Effector memory CD4-positive, alpha-beta T cell (primary cell): ENCODE measurements around the gene PTPA.
A peak's percentile ranks its signal among the peaks of the same experiment; 100 is the strongest.
"Not testable (repeated sequence)": the region's sequence is repeated elsewhere in the genome, so short reads cannot be mapped to it uniquely, and the experiment has no call there.

ENCODE experiments used
- DNase-seq, 3 donors: peaks; one replicate each; pipeline ENCODE4 v3.0.0-alpha.2; 2020
- H3K27ac ChIP-seq: 2 replicates; pipeline ENCODE4 v1.7.0; 2013; ENCODE audit warnings: mild to moderate bottlenecking, low read length, moderate library complexity; ENCODE audit not compliant: insufficient read depth, poor library complexity, severe bottlenecking
- H3K27me3 ChIP-seq: replicated peaks from 2 replicates; pipeline ENCODE4 v1.7.0; 2013; ENCODE audit warnings: mild to moderate bottlenecking, low read length; ENCODE audit not compliant: insufficient read depth, control insufficient read depth, poor library complexity, severe bottlenecking
- H3K36me3 ChIP-seq: 2 replicates; pipeline ENCODE4 v1.7.0; 2013; ENCODE audit warnings: mild to moderate bottlenecking, low read length, moderate library complexity; ENCODE audit not compliant: control insufficient read depth, insufficient read depth
- H3K4me1 ChIP-seq: 2 replicates; pipeline ENCODE4 v1.7.0; 2013; ENCODE audit warnings: low read length, mild to moderate bottlenecking; ENCODE audit not compliant: control insufficient read depth, insufficient read depth, poor library complexity, severe bottlenecking
- H3K4me3 ChIP-seq: 2 replicates; pipeline ENCODE4 v1.7.0; 2013; ENCODE audit warnings: low read length, low read depth, mild to moderate bottlenecking; ENCODE audit not compliant: insufficient read depth, poor library complexity, severe bottlenecking
- H3K9me3 ChIP-seq: 2 replicates; pipeline ENCODE4 v1.7.0; 2013; ENCODE audit warnings: mild to moderate bottlenecking, low read length, moderate library complexity; ENCODE audit not compliant: control insufficient read depth

PTPA gene

DNA sequence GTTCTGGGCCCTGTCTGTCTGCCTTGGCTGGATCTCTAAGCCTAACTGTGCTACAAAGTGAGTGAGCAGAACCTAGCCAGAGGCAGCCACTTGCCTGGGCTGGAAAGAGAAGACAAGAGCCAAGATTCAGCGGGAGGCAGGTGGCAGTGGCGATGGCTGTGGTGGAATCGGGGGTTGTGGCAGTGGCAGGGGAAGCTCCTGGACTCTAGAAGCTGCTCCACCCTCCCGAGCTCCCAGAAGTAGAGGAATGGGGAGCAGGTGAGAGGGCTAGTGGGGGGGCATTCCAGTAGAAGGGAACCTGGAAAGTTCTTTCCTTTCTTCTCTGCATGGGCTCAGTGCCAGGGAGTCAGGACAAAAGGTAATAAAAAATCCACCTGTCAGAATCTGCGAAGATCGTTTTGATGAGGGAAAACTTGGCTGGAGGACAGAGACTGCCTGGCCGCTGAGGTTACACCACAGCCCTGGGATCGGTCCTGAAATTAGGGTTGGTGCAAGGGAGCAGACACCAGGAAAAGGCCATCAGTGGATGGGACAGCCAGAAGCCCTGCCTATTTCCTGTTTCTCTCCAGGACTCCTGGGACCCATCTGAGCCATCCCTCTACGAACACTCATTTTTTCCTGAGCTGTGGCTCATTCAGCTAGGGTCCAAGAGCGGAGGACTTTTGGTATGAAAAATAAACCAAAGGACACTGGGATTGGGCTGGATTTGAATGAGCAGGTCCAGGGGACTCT is 2.2 kb upstream of the PTPA start:
- Histone ChIP-seq H3K4me1 (peaks cover 17% of the 10 kb centered on the region), H3K9me3 (no peaks in the 10 kb centered on the region), H3K36me3 (no peaks in the 10 kb centered on the region), H3K27ac (no peak overlapping the region), H3K27me3 (no peaks in the 10 kb centered on the region), H3K4me3 (no peak overlapping the region)
- no peak for DNase-seq

- H3K4me3 ChIP-seq: no peak overlapping the region
- H3K9me3 ChIP-seq: no peaks in the 10 kb centered on the region
- H3K36me3 ChIP-seq: no peaks in the 10 kb centered on the region
- H3K27ac ChIP-seq: no peak overlapping the region
- no peak for DNase-seq
- H3K4me1 ChIP-seq: peaks cover 17% of the 10 kb centered on the region
- no peaks in the 10 kb centered on the region for H3K27me3 ChIP-seq
These were observed 1.7 kb upstream of the PTPA start for GRCh38 chr9:129109537-129109903.

DNA sequence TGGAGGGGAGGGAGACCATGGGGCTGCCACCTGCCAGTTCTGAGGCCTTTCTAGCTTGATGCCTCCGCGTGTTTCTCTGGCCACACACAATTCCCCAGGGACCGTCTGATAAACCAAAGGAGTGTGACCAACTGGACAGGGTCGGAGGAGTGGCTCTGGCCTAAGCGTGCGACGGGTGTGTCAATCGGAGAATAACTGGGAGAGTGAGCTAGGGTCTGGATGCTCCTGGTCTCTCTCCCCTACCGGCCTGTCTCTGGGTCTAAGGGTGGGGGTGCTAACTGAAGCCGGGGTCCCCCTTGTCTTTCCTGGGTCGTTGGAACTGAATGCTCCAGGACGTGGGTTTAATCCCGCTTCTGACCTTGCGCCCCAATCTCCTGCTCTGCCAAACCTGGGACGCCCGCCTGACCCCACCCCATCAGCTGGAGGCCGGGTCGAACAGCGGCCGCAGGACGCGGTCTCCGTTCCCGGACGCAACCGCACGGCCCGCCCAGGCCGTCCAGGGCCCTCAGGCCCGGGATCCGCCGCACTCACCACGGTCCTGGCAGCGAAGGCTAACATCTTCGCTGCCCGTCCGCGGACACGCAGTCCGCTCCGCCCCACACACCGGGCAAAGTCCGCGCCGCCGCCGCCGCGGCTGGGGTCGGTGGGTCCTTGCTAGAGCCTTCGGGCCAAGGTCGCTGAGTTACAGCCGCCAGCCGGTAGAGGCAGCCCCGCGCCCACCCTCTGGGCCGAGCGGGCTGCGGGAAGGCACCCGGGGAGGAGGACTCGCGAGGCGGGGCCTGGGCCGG is 1.1 kb upstream of the PTPA start:
- Histone ChIP-seq H3K4me3 (peak overlapping the region; percentile 87), H3K27me3 (no peaks in the 10 kb centered on the region), H3K9me3 (no peaks in the 10 kb centered on the region), H3K27ac (peak overlapping the region; percentile 65), H3K4me1 (peaks cover 17% of the 10 kb centered on the region), H3K36me3 (no peaks in the 10 kb centered on the region)
- no peak for DNase-seq

DNA sequence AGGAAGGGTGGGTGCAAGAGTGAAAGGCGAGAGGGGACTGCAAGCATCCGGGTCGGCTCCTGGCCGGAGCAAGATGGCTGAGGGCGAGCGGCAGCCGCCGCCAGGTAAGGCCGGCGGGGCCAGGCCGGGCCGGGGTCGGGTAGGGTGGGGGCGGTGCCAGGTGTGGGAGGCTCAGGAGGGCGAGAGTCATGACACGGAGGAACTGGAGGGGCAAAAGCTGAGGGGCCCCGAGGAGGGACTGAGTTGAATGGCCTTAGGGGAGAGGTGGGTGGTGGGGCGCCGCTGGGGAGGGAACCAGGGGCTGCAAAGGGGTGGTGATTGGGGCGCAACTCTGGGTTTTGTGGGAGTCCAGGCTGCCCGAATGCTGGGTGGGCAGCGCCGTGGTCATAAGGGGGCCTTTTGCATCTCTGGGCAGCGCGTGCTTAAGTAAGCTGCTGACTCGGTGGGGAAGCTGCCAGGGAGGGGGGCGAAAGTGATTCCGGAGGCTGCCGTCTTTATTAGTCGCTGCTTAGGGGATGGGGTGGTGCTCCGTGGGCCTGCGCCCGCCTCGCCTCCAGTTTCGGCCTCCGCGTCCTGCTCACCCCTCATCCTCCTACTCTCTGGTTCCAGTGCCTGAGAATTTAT is 425 bp downstream of the PTPA start:
- no peak for DNase-seq
- H3K27me3 ChIP-seq: no peaks in the 10 kb centered on the region
- no peaks in the 10 kb centered on the region for H3K36me3 ChIP-seq
- H3K4me3 ChIP-seq: peak overlapping the region; percentile 87
- H3K4me1 ChIP-seq: peaks cover 17% of the 10 kb centered on the region
- H3K27ac ChIP-seq: peak overlapping the region; percentile 76
- no peaks in the 10 kb centered on the region for H3K9me3 ChIP-seq

- H3K27me3 ChIP-seq, DNase-seq, H3K9me3 ChIP-seq, H3K27ac ChIP-seq, H3K36me3 ChIP-seq: not testable (repeated sequence)
- Histone ChIP-seq H3K4me3 (peak overlapping the region; percentile 87), H3K4me1 (peaks cover 17% of the 10 kb centered on the region)
These were observed 1.3 kb downstream of the PTPA start for GRCh38 chr9:129112526-129112925.

DNA sequence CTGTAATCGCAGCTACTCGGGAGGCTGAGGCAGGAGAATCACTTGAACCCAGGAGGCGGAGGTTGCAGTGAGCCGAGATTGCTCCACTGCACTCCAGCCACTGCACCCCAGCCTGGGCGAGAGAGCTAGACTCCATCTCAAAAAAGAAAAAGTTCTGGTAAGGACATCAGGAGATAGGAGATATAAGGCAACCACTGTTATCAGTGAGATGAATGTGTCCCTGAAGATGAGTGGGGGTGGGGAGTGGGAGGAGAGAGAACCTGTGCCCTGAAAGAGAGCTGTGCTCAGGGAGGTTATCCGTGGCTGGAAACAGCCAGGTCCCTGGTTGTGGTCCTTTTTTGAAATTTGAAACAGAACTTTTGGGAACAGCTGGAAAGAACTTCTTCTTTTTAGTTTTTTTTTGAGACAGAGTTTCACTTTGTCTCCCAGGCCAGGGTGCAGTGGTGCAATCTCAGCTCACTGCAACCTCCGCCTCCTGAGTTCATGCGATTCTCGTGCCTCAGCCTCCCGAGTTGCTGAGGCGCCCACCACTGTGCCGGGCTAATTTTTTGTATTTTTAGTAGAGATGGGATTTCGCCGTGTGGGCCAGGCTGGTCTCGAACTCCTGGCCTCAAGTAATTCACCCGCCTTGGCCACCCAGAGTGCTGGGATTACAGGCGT is 2.6 kb downstream of the PTPA start:
- peaks cover 17% of the 10 kb centered on the region for H3K4me1 ChIP-seq
- H3K9me3 ChIP-seq: no peaks in the 10 kb centered on the region
- H3K27ac ChIP-seq: no peak overlapping the region
- H3K36me3 ChIP-seq: no peaks in the 10 kb centered on the region
- no peaks in the 10 kb centered on the region for H3K27me3 ChIP-seq
- no peak for DNase-seq
- no peak overlapping the region for H3K4me3 ChIP-seq

DNA sequence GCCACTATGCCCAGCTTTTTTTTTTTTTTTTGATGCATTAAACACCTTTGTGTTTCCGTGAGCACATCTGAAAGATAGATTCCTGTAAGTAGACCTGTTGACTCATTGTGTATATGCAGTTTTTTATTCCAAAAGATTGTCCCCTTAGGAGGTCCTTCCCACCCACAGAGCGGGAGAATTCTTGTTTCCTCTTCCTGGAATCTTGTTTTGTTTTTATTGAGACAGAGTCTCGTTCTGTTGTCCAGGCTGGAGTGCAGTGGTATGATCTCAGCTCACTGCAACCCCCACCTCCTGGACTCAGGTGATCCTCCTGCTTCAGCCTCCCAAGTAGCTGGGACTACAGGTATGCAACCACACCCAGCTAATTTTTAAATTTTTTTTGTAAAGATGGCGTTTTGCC is 7.6 kb downstream of the PTPA start:
- Histone ChIP-seq H3K4me3 (no peak overlapping the region), H3K36me3 (peaks cover 24% of the 10 kb centered on the region), H3K4me1 (no peaks in the 10 kb centered on the region), H3K27me3 (no peaks in the 10 kb centered on the region), H3K27ac (no peak overlapping the region), H3K9me3 (no peaks in the 10 kb centered on the region)
- DNase-seq: no peak

DNA sequence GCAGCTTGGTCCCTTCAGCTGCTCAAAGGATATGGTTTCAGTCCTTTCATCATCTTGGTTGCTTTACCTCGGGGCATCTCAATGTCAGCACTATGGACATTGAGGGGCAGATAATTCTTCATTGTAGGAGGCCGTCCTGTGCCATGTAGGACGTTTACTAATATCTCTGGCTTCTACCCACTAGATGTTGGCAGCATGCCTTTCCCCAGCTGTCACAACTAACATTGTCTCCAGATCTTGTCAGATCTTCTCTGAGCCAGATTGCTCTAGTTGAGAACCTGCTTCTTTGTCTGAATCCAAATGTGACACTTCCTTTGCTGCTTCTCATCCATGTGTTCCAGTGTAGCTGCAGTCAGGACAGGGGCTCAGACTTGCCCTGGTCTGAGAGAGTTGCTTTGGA is 10.3 kb downstream of the PTPA start:
- Histone ChIP-seq H3K27ac (no peak overlapping the region), H3K36me3 (peaks cover 42% of the 10 kb centered on the region), H3K4me3 (no peak overlapping the region), H3K27me3 (no peaks in the 10 kb centered on the region), H3K9me3 (no peaks in the 10 kb centered on the region), H3K4me1 (no peaks in the 10 kb centered on the region)
- no peak for DNase-seq

DNA sequence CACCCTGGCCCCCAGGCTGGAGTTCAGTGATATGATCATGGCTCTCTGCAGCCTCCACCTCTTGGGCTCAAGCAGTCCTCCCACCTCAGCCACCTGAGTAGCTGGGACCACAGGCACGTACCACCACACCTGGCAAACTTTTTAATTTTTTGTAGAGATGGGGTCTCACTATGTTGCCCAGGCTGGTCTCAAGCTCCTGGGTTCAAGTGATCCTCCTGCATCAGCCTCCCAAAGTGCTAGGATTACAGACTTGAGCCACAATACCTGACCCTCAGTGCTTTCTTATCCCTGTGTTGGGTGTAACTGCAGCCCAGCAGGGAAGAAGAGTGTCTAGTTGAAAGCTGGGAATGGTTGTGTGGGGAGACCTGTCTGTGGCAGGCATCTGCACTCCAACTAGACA is 10.9 kb downstream of the PTPA start:
- Histone ChIP-seq H3K27ac (no peak overlapping the region), H3K36me3 (peaks cover 48% of the 10 kb centered on the region), H3K4me1 (no peaks in the 10 kb centered on the region), H3K4me3 (no peak overlapping the region), H3K9me3 (no peaks in the 10 kb centered on the region), H3K27me3 (no peaks in the 10 kb centered on the region)
- no peak for DNase-seq

DNA sequence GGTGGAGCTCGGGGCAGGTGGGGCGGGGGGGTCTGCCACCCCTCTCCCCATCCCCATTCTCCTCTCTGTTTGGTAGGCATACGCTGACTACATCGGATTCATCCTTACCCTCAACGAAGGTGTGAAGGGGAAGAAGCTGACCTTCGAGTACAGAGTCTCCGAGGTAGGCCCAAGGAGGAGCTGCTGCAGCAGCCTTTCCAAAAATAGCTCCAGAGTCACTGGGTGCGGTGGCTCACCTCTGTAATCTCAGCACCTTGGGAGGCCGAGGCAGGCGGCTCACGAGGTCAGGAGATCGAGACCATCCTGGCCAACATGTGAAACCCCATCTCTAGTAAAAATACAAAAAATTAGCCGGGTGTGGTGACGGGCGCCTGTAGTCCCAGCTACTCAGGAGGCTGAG is 11.8 kb downstream of the PTPA start:
- not testable (repeated sequence) for H3K27ac ChIP-seq, H3K27me3 ChIP-seq, H3K9me3 ChIP-seq, DNase-seq, H3K4me3 ChIP-seq, H3K4me1 ChIP-seq
- H3K36me3 ChIP-seq: peaks cover 56% of the 10 kb centered on the region
